Measurements from ENCODE around the gene KIRREL1. TPM values are rescaled to one million over a fixed set of nuclear protein-coding genes. Genes with fewer than 3 reads are reported as not detected.

Gene KIRREL1
- total RNA-seq, 1 donor: 96.9 TPM

DNA sequence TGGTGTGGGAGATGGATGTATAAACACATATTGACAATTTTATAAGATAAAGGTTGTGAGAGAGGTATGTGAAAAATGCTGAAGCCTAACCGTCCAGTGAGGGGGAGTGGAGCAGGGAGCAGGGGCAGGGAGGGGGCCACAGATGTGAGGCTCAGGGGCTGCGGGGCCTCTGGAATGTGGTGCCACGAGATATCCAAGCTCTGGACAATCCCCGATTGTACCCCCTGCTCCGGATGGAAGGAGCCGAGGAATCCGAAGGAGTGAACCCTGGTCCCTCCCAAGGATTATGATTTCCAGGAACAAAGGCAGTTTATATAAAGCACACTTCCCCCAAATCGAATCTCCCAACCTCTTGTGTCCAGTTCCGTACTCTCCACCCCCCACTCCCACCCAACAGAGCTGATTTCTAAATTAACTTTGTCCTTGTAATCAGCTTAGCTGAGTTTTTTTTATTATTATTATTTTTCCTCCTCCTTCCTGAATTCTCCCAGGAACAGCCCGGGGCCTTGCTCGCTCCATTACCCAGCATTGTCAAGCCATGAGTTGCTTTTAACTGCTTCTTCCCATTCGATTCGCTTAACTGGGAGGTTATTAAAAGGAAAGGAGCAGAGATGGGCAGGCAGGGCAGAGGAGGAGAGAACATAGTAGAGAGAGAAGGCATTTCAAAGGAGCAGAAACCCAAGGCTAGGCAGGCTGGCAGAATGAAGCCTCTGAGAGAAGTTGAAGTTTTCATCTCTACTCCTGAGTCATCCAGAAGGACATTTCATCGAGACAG is 9.4 kb downstream of the KIRREL1 start:
- TF ChIP-seq, protein P1, sequence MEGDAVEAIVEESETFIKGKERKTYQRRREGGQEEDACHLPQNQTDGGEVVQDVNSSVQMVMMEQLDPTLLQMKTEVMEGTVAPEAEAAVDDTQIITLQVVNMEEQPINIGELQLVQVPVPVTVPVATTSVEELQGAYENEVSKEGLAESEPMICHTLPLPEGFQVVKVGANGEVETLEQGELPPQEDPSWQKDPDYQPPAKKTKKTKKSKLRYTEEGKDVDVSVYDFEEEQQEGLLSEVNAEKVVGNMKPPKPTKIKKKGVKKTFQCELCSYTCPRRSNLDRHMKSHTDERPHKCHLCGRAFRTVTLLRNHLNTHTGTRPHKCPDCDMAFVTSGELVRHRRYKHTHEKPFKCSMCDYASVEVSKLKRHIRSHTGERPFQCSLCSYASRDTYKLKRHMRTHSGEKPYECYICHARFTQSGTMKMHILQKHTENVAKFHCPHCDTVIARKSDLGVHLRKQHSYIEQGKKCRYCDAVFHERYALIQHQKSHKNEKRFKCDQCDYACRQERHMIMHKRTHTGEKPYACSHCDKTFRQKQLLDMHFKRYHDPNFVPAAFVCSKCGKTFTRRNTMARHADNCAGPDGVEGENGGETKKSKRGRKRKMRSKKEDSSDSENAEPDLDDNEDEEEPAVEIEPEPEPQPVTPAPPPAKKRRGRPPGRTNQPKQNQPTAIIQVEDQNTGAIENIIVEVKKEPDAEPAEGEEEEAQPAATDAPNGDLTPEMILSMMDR (IDR thresholded peaks at IDR 0.05; ENCODE audit: insufficient read depth, low read length): no peak
- H3K4me3 ChIP-seq (ENCODE audit: low read depth, low read length): peak overlapping the region; percentile 22
- no peak for DNase-seq (ENCODE audit: low read depth)

DNA sequence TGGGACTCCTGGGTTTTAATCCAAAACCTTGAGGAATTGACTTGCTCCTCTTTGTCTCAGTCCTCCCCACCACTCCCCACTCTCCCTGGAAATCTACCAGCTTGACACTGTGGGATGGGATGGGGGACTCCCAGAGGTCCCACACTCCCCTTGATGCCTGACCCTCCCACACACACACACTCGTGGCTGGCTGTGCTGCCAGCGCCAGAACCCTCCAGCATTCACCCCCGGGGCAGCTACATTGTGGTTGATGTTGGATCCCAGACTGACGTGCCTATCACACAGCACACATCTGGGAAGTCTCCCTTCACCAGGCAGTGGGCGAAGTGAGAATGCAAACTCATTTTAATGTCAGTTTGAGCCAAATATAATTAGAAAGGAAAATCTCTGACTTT is 10.0 kb downstream of the KIRREL1 start:
- TF ChIP-seq, protein P1 (IDR thresholded peaks at IDR 0.05; ENCODE audit: insufficient read depth, low read length): no peak
- peak; percentile 64 for DNase-seq (ENCODE audit: low read depth)
- H3K4me3 ChIP-seq (ENCODE audit: low read depth, low read length): no peak overlapping the region

DNA sequence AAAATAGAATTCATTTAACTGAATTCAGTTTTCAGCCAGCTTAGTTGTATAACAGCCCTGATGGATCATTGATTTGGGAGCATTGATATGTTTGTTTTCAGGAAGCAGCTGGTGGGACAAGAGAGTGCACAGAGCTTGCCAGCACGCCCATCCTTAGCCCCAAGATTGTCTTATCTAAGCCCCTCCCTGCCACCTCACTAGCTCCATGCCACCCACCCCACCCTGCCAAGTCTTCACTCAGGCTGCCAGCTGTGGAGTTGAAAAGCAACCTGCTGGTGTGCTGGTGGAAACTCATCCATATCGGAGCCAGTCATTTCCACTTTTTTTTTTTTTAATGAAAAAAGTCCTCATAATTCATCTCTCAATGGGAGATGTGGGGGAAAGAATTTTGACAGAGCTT is 11.8 kb downstream of the KIRREL1 start:
- H3K4me3 ChIP-seq (ENCODE audit: low read depth, low read length): no peak overlapping the region
- TF ChIP-seq, protein P1 (IDR thresholded peaks at IDR 0.05; ENCODE audit: insufficient read depth, low read length): no peak
- DNase-seq (ENCODE audit: low read depth): no peak

DNA sequence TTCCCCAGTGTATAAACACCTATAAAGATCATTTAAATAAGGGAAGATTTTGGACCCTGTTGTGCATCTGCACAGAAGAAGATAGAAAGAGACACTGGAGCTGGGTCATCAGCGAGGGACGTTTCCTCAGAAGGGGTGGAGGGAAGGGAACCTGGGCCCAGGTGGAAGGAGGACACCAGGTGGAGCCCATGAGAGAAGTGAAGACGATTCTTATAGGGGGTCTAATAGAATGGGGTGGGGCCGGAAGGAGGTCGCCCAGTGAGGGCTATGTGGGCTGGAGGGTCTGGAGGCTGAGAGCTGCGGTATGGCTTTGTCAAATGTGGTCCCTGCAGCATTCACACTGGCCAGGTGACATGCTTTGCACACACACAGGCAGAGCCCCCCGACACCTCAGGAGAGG is 13.7 kb downstream of the KIRREL1 start:
- DNase-seq (ENCODE audit: low read depth): no peak
- TF ChIP-seq, protein P1 (IDR thresholded peaks at IDR 0.05; ENCODE audit: insufficient read depth, low read length): no peak
- H3K4me3 ChIP-seq (ENCODE audit: low read depth, low read length): no peak overlapping the region

DNA sequence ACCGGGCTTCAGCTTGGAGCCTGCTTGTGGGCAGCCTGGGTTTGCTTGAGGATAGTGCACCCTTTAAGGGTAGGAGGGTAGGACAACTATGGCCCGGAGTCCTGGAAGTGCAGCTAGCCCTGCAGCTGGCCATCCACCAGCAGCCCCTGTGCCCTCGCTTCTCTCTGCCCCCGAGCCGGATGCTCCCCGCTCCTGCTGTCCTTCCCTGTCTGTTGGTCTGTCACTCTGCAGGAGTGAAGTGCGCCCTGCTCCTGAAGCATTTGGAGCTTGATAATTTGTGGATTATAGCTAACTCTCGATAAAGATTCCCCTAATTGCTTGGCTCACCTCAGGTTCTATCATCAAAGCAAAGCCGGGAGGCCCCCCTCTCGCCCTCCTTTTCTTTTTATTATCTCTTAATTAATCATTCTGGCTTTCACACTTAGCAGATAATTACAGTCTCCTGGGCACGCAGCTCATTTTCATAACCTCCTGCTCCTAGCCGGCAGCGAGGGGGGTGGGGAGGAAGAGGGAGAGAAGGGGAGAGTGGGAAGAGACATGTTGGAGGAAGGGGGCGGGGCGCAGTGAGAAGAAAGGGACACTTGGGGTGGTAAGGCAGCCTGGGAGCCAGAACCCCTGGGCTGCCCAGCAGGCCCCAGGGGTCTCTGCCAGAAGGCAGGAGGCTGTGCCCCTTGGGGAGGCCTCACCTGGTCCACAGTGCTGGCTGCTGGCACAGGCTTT is 14.4 kb downstream of the KIRREL1 start:
- DNase-seq (ENCODE audit: low read depth): no peak
- TF ChIP-seq, protein P1 (IDR thresholded peaks at IDR 0.05; ENCODE audit: insufficient read depth, low read length): no peak
- no peak overlapping the region for H3K4me3 ChIP-seq (ENCODE audit: low read depth, low read length)

DNA sequence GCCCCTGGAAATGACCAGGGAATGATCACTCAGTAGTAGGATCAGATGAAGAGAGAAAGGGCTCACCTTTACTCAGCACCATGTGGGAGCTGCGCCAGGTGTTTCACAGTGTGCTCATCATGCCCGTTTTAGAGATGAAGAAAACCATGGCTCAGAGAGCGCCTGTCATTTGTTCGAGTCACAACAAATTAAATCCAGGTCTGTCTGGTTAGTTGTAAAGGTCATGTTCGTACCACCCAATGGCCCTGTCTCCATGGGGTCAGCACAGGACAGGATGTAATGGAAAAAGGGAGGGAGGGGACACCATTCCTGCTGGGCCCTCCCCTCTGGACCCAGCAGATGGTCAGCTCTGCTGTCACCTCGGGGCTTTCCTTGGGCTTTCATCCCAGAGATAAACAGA is 15.2 kb downstream of the KIRREL1 start:
- TF ChIP-seq, protein P1 (IDR thresholded peaks at IDR 0.05; ENCODE audit: insufficient read depth, low read length): no peak
- H3K4me3 ChIP-seq (ENCODE audit: low read depth, low read length): no peak overlapping the region
- no peak for DNase-seq (ENCODE audit: low read depth)
